Fibroblast of skin of right quadriceps (primary cell): Measurements from ENCODE around the gene G3BP2.
A peak's percentile ranks its signal among the peaks of the same experiment; 100 is the strongest.
"Not testable (repeated sequence)": the region's sequence is repeated elsewhere in the genome, so short reads cannot be mapped to it uniquely, and the experiment has no call there.

Experiments
- DNase-seq: peaks from one replicate; pipeline ENCODE4 v3.0.0-alpha.2; 2013

Gene G3BP2

DNA sequence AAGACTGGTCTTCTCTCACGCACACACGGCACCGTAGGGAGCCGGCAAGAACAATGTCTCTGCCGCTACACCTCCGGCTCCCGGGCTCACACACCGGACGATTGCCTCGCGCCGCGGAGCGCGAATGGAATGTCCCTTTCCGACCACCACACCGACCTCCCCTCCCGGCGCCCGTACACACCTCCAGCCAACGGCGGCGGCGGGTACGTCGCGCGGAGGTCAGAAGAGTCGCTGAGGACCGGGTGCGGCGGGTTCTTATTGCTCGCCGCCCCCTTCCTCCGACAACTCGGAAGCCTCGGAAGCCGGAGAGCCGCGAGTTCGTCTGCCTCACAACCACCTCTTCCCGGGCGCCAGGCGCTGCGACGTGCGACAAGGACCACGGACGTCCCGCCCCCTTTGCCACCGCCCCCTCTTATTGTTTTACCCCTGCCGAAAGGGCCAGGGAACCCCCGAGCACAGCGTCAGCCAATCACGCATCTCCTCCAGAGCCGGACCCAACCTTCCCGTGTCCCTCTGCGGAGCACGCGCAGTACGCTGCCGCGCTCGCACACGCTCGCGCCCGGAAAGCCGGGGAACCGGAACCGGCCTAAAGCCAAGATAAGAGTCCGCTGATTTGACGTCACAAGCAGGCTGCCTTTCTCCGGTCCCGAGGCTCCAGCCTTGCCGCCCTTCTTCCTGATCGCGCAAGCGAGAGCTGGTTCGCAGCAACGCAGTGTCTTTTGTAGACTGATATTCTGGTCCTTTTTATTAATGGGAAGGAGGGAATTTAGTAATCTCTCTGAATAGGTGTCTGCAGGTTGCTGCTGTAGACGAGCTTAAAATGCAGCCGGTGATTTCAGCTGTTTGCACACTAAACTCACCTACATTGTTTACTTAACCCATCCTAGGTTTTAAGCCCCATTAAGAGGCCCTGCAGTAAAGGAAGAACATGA lies at the start of gene G3BP2:
TSS of gene G3BP2 (minus strand) at position 385 of the 932 bp plus-strand sequence. CDS start 11,386 bp downstream, outside the sequence.
- peak; percentile 98 for DNase-seq

DNA sequence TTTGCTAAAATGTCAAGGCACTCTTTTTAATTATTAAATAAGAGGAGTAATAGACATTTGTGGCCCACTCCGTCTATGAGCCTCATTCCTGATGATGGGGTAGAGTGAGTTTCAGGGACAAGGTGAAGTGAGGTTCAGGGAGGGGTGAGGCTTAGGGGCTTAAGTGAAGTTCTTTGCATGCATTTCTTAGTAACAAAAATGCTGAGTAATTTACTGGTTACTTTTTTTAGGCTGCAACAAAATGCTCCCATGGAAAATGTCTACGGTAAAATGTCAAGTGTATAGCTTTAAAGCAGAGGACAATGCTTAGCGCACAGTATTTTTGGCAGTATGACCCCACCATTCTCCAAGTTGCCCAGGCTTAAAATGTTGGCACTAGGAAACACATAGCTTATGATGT lies 49.2 kb upstream of the G3BP2 start:
- DNase-seq: no peak

DNA sequence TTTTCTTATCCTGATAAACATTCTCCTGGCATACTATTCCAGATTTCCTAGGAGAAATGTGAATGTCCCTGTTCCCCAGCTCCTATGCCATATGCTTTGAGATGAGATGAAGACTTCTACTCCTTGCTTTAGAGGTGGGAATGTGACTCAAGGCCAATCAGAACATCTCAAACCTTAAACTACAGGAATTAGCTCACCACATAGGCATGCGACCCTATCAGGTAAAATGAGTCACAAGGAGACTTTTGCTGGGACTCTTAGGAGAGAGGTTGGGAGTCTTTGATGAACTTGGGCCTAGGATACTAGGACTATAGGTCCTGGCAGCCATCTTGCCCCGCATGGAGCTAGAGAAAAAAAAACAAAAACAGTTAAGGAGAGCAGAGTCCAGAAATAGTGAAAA lies 45.3 kb upstream of the G3BP2 start:
- peak; percentile 18 for DNase-seq

DNA sequence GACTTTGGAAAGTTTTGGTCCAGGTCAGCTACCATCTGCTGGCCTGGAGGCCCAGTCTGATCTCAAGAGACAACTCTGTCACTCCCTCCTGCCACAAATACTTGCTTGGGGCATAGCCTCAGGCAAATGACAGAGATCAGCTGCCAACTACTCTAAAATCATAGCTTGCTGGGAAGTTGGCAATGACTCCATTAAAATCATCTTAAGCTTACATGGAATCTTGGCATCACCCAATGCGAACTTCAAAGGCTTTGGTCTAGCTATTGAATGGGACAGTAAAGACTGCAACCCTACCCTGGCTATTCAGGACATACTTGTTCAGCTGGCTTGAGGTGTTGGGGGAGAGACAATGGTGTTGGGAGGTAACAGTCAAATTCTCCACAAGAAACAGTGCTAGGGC lies 44.2 kb upstream of the G3BP2 start:
- DNase-seq: no peak

DNA sequence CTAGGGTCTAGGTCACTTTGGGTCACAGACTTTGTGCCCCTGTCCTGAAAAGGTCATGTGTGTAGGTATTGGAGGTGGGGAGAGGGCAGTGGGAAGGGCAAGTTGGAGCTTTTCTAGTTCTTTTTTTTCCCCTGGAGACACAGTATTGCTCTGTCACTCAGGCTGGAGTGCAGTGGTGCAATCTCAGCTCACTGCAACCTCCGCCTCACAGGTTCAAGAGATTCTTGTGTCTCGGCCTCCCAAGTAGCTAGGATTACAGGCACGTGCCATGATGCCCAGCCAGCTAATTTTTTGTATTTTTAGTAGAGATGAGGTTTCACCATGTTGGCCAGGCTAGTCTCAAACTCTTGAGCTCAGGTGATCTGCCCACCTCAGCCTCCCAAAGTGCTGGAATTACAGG lies 42.8 kb upstream of the G3BP2 start:
- not testable (repeated sequence) for DNase-seq

DNA sequence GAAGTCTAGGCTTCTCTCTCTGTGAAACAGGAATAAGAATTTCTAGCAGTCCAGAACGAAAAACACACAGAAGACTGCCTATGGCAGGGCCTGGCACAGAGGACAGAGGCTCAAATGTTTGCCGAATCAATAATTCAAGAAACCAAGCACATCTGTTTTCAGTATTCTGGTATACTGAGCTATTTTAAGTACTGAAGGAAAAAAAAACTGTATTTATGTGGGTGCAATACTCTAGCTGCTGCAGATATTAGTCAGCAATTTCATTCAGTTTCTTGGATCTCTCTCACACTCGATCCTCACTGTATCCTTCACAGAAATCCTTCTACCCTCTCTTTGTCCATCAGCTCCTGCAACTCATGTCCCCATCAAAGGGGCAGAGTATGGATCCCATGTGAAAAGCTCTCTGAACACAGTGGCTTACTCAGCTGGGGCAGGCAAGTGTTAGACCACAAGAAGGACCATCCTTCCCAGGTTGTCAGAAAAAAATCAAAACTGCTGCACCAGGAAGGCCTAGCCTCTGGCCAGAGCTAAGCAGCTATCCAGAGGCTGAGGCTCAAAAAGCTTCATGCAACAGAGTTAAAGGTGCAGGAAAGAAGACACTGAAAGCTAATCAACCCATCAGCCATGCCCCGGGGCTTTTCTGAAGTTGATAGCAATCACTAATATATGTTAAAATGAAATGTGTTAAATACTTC lies 42.0 kb upstream of the G3BP2 start:
- DNase-seq: peak; percentile 71

DNA sequence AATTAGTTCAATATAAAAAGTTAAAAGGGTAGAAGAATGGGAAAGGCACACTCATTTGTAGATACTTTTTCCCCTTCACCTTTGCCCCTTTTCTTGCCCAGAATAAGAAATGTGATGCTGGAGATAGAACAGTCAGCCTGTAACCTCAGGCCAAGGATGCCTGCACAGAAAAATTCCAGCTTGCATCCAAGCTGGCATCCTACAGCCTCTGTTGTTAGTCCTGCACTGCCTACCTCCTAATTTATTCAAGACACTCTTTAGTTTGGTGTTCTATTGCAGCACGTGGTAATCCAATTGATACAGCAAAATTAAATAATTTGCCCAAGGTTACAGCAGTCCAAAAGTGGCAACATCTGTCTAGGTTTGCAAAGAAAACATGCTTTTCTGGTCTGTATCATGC lies 41.5 kb upstream of the G3BP2 start:
- no peak for DNase-seq

DNA sequence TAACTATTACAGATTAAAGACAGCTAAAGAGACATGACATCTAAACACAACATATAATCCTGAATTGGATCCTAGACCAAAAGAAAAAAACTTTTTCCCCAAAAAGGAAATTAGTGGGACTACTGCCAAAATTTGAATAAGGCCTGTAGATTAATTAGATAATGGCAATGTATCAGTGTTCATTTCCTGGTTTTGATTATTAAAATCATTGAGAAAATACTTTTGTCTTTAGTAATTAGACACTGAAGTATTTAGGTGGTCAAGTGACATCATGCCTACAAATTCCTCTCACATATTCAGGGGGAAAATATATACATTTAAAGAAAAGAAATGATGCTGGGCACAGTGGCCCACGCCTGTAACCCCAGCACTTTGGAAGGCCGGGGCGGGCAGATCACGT lies 40.8 kb upstream of the G3BP2 start:
- peak; percentile 54 for DNase-seq

DNA sequence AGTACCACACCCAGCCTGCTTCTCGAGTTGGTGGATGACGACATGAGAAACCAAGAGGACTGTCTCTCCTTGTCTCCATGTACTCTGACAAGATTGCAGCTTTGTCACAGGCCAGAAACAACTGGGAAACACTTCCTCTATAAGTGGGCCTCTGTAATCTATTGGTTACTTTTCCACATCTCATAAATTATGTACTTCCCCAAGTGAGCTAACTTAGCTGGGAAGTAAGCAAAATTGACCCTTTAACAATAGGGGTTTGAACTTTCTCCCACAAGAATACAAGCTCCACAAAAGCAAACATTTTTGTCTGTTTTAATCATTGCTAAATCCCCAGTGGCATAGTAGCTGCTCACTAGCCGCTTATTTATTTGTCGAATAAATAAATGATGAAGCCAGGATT lies 37.0 kb upstream of the G3BP2 start:
- DNase-seq: no peak

DNA sequence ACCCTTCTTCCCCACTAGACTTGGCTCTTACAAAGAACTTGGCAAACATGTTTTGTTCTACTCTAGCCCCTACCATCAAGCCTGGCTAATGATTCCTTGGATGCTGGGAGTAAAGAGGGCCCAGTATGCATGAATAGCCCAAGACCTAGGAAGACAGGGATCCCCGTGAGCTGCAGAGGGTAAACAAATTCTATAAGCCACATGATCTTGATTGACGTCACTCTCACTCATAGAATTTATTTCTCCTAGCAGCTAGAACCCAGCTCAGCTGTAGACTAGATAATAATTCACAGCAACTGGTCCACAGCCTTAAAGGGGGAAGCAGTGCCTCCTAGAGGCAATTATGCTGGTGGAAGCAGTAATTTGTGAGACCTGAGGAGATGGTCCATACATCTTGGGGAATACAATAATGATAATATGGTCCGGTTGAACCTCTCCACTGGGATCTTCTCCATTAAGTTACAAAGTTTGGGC lies 35.0 kb upstream of the G3BP2 start:
- DNase-seq: no peak

DNA sequence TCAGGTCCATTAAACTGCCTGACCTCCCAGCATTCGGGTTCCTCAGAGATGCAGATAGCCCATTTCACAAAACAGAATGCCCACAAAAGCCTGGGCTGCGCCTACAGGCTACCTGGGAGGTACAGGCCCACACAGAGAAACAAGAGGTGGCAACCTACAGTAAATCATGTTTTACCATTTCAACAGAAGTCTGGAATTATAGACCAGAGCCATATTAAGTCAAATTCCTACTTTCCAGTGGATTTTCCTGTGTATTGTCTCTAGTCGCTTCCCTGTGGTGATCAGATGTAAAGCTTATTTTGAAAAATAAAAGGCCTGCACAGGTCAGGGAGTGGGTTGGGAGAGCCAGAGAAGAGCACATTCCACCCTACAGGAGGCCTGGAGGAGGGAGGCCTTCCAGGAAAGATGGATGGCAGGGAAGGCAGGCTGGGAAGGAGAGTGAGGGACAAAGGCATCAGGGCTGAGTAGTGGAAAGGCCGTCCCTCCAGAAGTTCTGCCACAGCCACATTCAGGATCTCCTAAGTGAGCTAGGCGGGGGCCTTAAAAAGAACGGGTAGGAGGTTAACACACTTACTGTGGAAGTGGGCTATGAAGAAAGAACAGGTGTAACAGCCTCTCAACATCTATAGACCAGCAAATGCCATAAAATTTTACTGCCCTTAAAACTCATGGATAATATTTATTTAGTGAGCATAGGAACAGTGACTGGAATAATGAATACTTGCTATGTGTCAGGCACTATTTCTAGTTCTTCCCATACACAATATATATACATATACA lies 32.2 kb upstream of the G3BP2 start:
- DNase-seq: no peak

DNA sequence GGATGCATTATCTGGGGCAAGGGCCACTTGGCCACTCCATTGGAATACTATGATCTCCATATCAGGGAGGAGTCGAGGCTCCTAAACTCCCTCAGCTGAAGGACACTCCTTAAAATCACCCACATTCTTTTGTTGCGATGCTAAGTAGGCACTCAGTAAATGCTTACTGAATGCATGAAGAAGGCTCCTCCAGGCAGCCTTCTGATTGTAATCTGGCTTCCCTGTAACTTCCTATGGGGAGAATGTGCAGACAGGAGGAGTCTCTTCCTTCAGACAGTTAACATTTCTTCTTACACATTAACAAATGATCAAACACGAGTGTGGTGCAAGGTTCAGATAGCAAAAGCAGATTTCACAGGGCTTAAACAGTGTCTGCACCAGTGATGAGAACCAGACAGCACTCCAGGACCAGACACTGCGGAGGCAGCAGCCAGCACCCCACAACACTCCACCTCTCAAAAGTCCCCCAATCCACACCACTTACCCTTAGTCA lies 29.8 kb upstream of the G3BP2 start:
- no peak for DNase-seq

DNA sequence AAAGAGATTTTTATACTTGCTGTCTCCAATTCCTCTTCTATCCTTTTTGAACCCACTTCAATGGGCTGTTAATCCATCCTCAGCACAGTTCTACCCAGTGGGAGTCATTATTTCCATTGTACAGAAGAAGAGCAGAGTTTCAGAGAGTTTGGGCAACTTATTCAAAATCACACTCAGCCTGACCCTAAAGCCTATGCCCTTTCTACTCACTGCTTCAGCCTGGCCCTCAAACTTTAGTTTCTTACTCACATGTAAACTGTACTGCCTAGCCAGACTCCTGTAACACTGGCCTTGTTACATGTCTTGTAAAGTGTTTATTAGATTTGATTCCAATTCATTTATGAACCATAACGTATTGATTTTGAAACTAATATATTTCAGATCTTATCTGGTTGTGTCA lies 26.1 kb upstream of the G3BP2 start:
- no peak for DNase-seq

DNA sequence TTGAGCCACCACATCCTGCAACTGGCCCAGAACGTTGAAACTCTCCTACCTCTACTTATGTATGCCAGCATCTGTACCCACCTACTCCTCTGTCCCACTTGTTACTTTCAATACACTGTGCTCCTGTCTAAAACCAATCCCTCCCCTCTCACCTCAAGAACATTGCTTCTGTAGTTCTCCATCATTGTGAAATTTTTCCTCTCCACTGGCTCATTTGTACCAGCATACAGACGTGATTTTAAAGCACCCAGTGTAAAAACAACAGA lies 25.7 kb upstream of the G3BP2 start:
- no peak for DNase-seq

DNA sequence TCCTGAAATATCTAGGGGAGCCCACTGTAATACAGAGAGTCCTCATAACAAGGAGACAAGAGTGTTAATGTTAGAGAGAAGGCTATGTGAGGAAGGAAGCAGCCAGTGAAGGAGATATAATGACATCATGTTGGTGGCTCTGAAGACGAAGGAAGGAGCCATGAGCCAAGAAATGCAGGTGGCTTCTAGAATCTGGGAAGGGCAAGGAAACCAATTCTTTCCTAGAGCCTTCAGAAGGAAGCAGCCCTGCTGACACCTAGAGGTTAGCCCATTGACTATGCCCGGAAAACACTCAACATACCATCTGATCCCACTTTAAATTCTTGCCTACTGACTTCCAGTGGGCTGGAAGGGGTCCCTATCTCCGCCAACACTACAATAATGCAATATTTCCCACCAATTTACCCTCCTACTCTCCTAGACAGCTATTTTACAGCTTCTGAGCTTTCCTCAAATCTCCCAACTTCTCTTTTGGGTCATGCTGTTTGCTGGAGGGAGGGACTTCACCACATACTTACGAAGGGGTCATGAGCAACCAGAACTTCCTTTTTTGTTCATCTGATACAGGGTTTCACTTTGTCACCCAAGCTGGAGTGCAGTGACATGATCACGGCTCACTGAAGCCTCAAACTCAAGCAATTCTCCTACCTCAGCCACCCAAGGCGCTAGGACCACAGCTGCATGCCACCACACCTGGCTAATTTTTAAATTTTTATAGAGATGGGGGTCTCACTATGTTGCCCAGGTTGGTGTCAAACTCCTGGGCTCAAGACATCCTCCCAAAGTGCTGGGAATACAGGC lies 25.2 kb upstream of the G3BP2 start:
- no peak for DNase-seq

DNA sequence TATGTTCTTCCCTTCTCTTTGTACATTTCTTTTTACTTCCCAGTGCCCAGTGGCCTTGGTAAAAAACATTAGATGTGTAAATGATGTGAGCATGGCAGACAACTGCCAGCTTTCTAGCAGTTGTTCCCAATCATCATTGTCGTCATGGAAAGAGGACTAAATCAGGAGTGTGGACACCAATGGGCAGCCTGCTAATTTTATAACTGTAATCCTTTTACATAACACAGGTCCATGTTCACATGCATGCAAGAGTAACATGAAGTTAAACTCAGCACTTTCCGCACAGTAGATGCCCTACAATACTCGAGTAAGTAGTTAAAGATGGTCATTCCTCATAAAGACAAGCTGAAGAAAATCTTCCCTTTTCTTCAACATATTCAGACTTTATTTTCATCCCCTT lies 23.4 kb upstream of the G3BP2 start:
- DNase-seq: no peak

DNA sequence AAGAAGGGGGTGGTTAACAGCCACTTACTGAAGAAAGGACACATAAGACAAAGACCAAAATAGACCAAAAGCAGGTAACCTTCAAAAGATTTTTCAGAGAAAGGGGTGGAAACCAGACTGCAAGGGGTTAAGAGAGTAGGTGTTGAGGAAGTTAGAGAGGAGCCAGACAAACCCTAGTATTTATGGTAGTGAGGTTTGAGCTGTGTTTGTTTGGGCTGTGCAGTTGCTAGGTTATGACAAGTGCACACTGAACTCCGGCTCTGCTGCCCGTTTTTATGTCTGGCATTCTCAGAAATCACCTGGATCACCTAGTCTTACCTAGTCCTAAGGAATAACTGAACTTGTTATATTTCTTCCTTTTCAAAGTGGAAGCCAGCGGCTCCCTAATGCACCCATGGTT lies 22.9 kb upstream of the G3BP2 start:
- DNase-seq: no peak

DNA sequence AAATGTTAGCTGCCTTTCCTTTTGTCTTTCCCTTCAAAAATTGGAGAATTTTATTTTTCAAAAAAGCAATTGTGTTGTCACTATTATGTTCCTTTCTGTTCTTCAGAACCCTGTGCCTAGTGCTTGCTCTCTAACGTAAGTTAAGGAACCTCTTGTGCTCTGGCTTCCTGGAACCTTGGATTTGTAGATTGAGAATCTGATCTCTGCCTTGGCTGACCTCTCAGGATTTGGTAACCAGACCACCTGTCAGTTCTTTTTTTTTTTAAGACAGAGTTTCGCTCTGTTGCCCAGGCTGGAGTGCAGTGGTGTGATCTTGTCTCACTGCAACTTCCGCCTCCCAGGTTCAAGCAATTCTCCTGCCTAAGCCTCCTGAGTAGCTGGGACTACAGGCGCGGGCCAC lies 18.9 kb upstream of the G3BP2 start:
- not testable (repeated sequence) for DNase-seq

DNA sequence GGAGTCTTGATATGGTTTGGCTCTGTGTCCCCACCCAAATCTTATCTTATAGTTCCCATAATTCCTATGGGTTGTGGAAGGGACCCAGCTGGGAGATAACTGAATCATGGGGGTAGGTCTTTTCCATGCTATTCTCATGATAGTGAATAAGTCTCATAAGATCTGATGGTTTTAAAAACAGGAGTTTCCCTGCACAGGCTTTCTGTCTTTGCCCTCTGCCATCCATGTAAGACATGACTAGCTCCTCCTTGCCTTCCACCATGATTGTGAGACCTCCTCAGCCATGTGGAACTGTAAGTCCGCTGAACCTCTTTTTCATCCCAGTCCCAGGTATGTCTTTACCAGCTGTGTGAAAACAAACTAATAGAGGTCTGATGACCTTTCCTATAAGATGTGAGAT lies 13.9 kb upstream of the G3BP2 start:
- DNase-seq: not testable (repeated sequence)

DNA sequence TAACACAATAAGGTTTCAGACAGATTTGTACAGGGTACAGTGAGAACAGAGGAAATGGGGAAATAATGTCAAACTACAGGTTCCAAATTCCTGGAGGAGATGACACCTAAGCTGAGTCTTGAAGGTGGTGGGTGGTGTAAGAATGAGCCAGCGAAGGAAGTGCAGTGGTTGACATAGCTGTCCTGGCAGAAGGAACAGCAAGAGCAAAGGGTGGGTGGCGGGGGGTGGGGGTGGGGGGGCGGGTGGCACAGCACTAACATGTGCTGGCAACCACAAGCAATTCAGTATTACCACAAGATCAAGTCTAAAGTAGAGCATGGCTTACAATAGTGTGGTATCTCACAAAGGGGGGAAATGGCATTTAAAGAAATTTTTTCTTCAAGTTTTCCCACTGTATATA lies 13.1 kb upstream of the G3BP2 start:
- no peak for DNase-seq

DNA sequence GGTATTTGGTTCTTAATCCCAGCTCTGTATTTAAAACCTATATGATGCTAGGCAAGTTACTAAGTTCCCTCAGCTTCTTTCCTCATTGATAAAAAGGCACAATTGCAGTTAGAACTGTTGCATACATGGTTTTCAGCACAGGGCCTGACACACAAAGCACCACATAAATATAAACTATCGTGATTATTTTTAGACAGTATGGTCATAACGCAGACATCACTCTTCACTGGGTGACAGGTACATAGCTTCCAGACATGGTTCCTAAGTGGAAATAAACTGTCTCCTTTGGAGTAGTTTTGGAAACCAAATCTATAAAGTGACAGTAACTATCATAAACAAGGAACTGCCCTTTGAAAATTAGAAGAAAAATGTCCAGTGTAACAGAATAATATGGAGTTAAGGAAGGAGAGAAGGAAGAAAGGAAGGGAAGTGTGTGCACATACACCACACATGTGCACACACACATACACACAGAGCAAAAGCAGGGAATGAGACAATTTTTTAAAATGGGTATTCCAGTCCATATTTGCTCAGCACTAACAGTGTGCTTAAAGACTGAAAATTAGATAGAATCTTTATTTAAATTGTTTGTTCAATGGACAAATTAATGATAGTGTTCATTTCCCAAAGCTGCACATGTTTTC lies 12.5 kb upstream of the G3BP2 start:
- DNase-seq: no peak
